ENCODE results near the gene AP2B1.

Gene AP2B1

DNA sequence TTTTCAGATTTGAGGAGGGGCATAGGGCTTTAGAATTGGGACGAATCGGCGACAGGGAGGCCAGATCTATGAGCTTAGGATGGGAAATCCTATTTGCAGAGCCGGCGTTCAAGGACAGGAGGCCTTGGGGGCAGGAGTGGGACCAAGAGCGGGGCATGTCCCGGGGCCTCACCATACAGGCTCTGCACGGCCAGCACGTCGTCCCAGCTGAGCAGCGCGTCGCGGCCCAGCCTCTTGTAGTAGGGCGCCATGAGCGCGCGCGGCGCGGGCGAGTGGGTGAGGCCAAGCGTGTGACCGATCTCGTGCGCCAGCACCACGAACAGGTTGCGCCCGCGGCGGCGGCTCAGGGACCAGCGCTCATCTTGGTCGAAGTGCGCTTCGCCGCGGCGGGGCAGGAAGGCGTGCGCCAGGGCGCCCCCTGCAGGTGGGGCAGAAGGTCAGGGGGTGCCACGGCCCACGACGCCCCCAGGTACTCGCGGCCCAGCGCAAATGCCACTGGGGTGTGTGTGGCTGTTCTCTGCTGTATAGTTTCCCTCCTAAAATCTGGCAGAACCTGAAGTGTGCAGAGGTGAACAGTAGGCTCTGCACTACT lies 182.9 kb downstream of the AP2B1 start:
- DNase-seq (ENCODE audit: low spot score) = no peak

DNA sequence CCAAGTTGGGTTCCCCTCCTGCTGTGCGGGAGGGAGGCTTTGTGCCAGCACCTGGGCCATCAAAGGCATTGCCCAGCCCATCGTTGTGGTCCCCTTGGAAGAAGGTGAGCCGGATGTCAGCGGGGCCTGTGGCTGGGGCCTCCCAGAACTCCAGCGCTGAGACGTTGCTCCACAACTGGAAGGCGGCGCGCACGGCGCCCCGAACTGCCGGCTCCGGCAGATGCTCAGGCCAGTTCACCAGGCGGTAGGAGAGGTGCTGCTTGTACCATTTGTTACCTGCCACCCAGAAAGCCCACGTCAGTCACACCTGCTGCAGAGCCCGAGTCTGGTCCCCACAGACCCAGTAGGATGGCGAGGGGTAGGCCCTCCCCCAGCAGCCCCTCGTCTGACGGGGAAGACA lies 186.0 kb downstream of the AP2B1 start:
- DNase-seq (ENCODE audit: low spot score) = no peak

DNA sequence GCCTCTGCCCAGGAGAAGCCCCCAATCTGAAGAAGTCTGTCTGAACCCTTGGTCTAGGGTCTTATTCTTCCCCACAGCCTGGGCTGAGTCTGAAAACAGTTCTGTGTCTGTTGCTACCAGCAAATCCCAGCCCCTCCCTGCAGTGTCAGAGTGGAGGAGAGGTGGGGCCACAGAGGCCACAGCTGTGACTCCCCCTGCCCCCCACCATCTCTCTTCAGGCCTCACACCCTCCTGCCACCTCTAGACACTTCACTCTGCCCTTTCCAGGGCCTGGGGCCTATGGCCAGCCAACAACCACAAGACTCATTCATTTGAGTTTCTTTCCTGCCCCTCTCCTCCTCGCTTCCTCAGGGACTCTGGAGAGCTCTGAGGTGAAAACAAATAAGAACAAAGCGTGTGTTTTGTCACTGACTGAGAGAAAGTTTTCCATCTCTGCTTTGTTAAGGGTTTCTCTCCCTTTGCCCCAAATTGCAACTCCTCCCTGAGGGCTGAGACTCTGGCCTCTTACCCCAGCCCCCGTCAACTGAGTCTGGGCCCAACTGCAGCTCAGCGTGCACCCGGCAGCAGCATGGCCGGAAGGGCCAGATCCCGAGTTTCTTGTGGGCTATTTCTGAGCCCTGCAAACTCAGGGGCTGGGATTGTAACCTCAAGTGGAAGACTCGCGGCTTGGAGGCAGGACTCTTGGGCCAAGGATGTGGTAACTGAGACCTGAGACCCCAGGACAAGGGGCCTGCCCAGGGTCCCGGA lies 186.7 kb downstream of the AP2B1 start:
- no peak for DNase-seq (ENCODE audit: low spot score)

DNA sequence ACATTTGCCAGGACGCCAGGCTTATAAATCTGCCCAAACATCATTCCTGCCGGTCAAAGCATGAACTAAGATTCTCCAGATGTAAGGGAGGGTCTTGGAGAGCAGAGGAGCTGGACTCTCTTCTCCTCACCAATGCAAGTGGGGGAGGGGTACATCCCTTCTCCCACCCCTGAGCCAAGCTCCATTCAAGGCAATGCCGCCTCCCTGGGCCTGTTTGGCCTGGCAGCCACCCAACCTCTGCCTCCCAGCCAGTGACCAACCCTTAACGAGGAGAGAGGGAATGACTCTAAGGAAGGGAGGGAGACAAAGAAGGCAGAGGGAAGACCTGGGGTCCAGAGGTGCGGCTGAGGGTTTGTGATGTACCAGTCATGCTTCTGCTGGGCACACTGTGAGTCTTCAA lies 187.4 kb downstream of the AP2B1 start:
- peak; percentile 32 for DNase-seq (ENCODE audit: low spot score)

DNA sequence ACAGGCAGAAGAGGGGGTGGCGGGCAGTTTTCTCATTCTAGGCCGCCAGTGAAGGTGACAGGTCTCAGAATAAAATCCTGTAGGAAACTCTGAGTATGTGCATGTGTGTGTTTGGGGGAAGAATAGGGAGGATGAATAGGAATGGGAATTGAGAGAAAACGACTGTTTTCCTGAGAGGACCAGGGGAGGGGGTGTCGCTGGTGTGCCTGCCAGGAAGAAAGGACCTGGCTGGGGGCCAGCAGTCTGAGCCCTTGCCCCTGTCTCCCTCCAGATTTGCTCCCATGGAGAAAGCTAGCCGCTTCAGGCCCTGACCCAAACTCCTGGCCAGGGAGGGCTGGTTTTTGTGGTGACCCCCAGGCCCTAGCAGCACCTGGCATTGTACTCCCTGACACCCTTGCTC lies 187.9 kb downstream of the AP2B1 start:
- no peak for DNase-seq (ENCODE audit: low spot score)

DNA sequence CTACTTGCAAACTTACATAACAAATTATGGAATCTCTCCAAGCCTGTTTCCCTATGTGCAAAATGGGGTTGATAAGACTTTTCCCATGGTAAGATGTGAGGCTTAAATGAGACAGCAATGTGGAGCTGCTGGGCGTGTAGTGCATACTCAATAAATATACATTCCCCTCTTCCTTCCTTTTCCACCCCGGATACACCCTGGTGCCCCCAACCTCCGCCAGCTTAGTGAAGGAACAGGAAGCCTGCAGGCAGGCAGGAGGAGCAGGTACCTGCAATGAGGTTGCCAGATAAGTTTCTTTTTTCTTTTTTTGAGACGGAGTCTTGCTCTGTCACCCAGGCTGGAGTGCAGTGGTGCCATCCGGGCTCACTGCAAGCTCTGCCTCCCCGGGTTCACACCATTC lies 188.5 kb downstream of the AP2B1 start:
- no peak for DNase-seq (ENCODE audit: low spot score)

Small RNAs within 50 kb of the gene (small RNA-seq; reads per million reads assigned to genes)
- gene AC004134.1 (0 reads per million in 2 experiments), gene AC015911.1 (0 reads per million in 2 experiments), gene SNORD7 (25.3 to 68.9 reads per million in 2 experiments)
